B cell (primary cell): Measurements from ENCODE around the gene TACC3. TPM values are rescaled to one million over a fixed set of nuclear protein-coding genes. Genes with fewer than 3 reads are reported as not detected.

ENCODE experiments used
- ATAC-seq: fragments of 200-7000 bp; cut with Tn5 transposase; one replicate; pipeline ENCODE4 v1.10.0; 2021; ENCODE audit warnings: low read depth, mild to moderate bottlenecking, moderate number of reproducible peaks, moderate library complexity
- CTCF ChIA-PET: fragments of 350-600 bp; sonication (Branson Sonifier 250); formaldehyde crosslinking; loops from one replicate; lab custom pipeline; 2021; ENCODE audit warnings: antibody characterized with exemption, inconsistent platforms; lab: Charles Lee
- POLR2A ChIA-PET: fragments of 350-600 bp; sonication (Branson Sonifier 250); formaldehyde crosslinking; loops from one replicate; lab custom pipeline; 2021; ENCODE audit warnings: antibody characterized with exemption; lab: Charles Lee
- DNase-seq: peaks from one replicate; pipeline ENCODE4 v3.0.0; 2013
- H2AFZ ChIP-seq: 2 replicates; pipeline ENCODE4 v1.6.1; 2012; ENCODE audit warnings: mild to moderate bottlenecking, low read depth, low read length; ENCODE audit not compliant: insufficient read depth, poor library complexity, severe bottlenecking
- H3K27ac ChIP-seq, 2 donors: 1 replicate in 1 of 2; 2 replicates in 1 of 2; pipeline ENCODE4 v1.5.1; 2012 to 2013; ENCODE audit warnings: low read length in 2 of 2, mild to moderate bottlenecking in 2 of 2, moderate library complexity in 1 of 2
- H3K27me3 ChIP-seq, 4 experiments: fragments of 200-600 bp in 1 of 4; sonication (generic) in 1 of 4; replicated peaks in 1 of 4; 1 replicate in 2 of 4; 2 replicates in 2 of 4; pipeline versions ENCODE4 v1.6.1 to v1.7.0; 2013 to 2016; ENCODE audit warnings: low read length in 3 of 4, mild to moderate bottlenecking in 2 of 4, mixed read lengths in 1 of 4, moderate library complexity in 1 of 4; ENCODE audit not compliant: insufficient read depth in 4 of 4, control insufficient read depth in 3 of 4; ENCODE audit errors: control extremely low read depth in 1 of 4
- H3K36me3 ChIP-seq, 2 experiments: replicated peaks in 1 of 2; 1 replicate in 1 of 2; 2 replicates in 1 of 2; pipeline versions ENCODE4 v1.6.1 to v1.7.1; 2013; ENCODE audit warnings: low read length in 1 of 2; ENCODE audit not compliant: insufficient read depth in 2 of 2, control insufficient read depth in 1 of 2; ENCODE audit errors: control extremely low read depth in 1 of 2, extremely low read depth in 1 of 2
- H3K4me1 ChIP-seq, 2 donors: fragments of 200-600 bp in 1 of 2; sonication (generic) in 1 of 2; 1 replicate in 1 of 2; 2 replicates in 1 of 2; pipeline versions ENCODE4 v1.5.1 to v1.6.1; 2013 to 2017; ENCODE audit warnings: low read length in 2 of 2; ENCODE audit not compliant: control insufficient read depth in 2 of 2, insufficient read depth in 2 of 2
- H3K4me2 ChIP-seq: replicated peaks from 2 replicates; pipeline ENCODE3; 2012; ENCODE audit warnings: mild to moderate bottlenecking, low read depth, low read length; ENCODE audit not compliant: poor library complexity, severe bottlenecking
- H3K4me3 ChIP-seq, 5 experiments: fragments of 200-600 bp in 1 of 5; sonication (generic) in 1 of 5; 1 replicate in 3 of 5; 2 replicates in 2 of 5; pipeline versions ENCODE4 v1.5.1 to v1.7.0; 2011 to 2016; ENCODE audit warnings: low read length in 4 of 5, mild to moderate bottlenecking in 4 of 5, low read depth in 2 of 5, control low read depth in 1 of 5, moderate library complexity in 1 of 5; ENCODE audit not compliant: insufficient read depth in 1 of 5; ENCODE audit errors: control extremely low read depth in 1 of 5, extremely low read depth in 1 of 5
- H3K79me2 ChIP-seq: fragments of 200-600 bp; sonication (generic); one replicate; pipeline ENCODE4 v1.6.0; 2016; ENCODE audit warnings: low read length; ENCODE audit not compliant: control insufficient read depth, insufficient read depth
- H3K9ac ChIP-seq: fragments of 200-600 bp; sonication (generic); 2 replicates; pipeline ENCODE4 v1.6.1; 2017; ENCODE audit warnings: mild to moderate bottlenecking, low read length, moderate library complexity
- H3K9me3 ChIP-seq, 3 donors: one replicate each; pipeline versions ENCODE4 v1.6.1 to v1.7.1; 2013; ENCODE audit warnings: low read length in 2 of 3; ENCODE audit not compliant: control insufficient read depth in 2 of 3, insufficient read depth in 1 of 3; ENCODE audit errors: control extremely low read depth in 1 of 3
- H4K20me1 ChIP-seq: 2 replicates; pipeline ENCODE4 v1.6.0; 2012; ENCODE audit warnings: mild to moderate bottlenecking, low read length; ENCODE audit not compliant: insufficient read depth, control insufficient read depth, poor library complexity, severe bottlenecking
- H3K27ac Mint-ChIP-seq: one replicate; pipeline ENCODE4 v1.8.0; 2021; ENCODE audit warnings: mixed read lengths
- H3K27me3 Mint-ChIP-seq: one replicate; pipeline ENCODE4 v1.8.0; 2021; ENCODE audit warnings: mixed read lengths
- H3K4me1 Mint-ChIP-seq: one replicate; pipeline ENCODE4 v1.8.0; 2021; ENCODE audit warnings: mixed read lengths
- H3K4me3 Mint-ChIP-seq: one replicate; pipeline ENCODE4 v1.8.0; 2021; ENCODE audit warnings: mixed read lengths
- H3K9me3 Mint-ChIP-seq: one replicate; pipeline ENCODE4 v1.8.0; 2022; ENCODE audit warnings: mixed read lengths; ENCODE audit not compliant: insufficient read depth
- CTCF ChIP-seq: fragments of 200-600 bp; IDR thresholded peaks from one replicate; pipeline ENCODE4 v1.8.0; 2022; ENCODE audit warnings: antibody characterized with exemption, mild to moderate bottlenecking
- EZH2 ChIP-seq: IDR thresholded peaks from 2 replicates; pipeline ENCODE4 v1.6.1; 2012; ENCODE audit warnings: borderline replicate concordance, low read depth, mild to moderate bottlenecking, moderate library complexity, low read length; ENCODE audit not compliant: insufficient read depth, poor library complexity, severe bottlenecking
- WGBS: methylation state at CpG from one replicate; pipeline ENCODE4 v1.1.5; 2013; ENCODE audit warnings: missing lambda C conversion rate; ENCODE audit not compliant: insufficient coverage; 5-methylcytosine and 5-hydroxymethylcytosine counted together
- intact Hi-C: fragments of 100-400 bp; cut with micrococcal nuclease; formaldehyde crosslinking; loops from one replicate; pipeline ENCODE4 v1.10.0; 2022
- polyA plus RNA-seq: library from polyadenylated mRNA; depleted of rRNA; stranded (reverse); fragments of >200 nt; gene quantifications from 2 replicates; pipeline ENCODE4 v1.2.3, GENCODE V29; 2012
- total RNA-seq, 2 donors: library from RNA; stranded (reverse); fragments of 120-200 nt in 1 of 2; gene quantifications; 1 replicate in 1 of 2; 2 replicates in 1 of 2; pipeline versions ENCODE4 v1.2.3 to v1.2.4, GENCODE V29; 2013 to 2022

Gene TACC3
- total and polyA plus RNA-seq, 2 donors (not counting 1 experiment from before 2014, with no cell fraction given) = 29.5 to 47.9 TPM

GRCh38 chr4:1752284-1753041 is 31.1 kb downstream of the TACC3 start:
- ChIA-PET CTCF (interaction anchor here (0.6 to 2.1 kb wide), 3 partner anchors 56 to 148 kb away, joined by 3 to 6 read pairs (median 4); no protein-coding TSS in a partner anchor), POLR2A (no interaction called here)
- peak overlapping the region; percentile 20 for H3K9ac ChIP-seq

More at GRCh38 chr4:1752284-1753041, 31.1 kb downstream of the TACC3 start:
- Histone ChIP-seq H2AFZ (peak overlapping the region; percentile 62), H4K20me1 (no peaks in the 10 kb centered on the region), H3K36me3 (no peaks in the 10 kb centered on the region), H3K79me2 (no peaks in the 10 kb centered on the region), H3K4me1 (peaks cover 14 to 22% of the 10 kb centered on the region in 2 donors), H3K27ac (no peak overlapping the region), H3K27me3 (peaks cover 0 to 16% (median 0%) of the 10 kb centered on the region in 4 experiments), H3K9me3 (no peaks in the 10 kb centered on the region), H3K4me3 (peak overlapping the region in 2 of 5 experiments; percentile 12 to 43), H3K4me2 (peak overlapping the region; percentile 63)
- peaks cover 7% of the 10 kb centered on the region for H3K4me1 Mint-ChIP-seq
- intact Hi-C loops = no loop called here
- no peak overlapping the region for H3K27ac Mint-ChIP-seq
- no peak for TF ChIP-seq CTCF
- TF ChIP-seq EZH2 = no peak
- H3K27me3 Mint-ChIP-seq = no peaks in the 10 kb centered on the region
- DNase-seq = no peak
- H3K4me3 Mint-ChIP-seq = no peak overlapping the region
- peak; percentile 26 for ATAC-seq
- 23% methylated on average over 31 of the region's 35 CpGs for WGBS
- H3K9me3 Mint-ChIP-seq = no peaks in the 10 kb centered on the region
